IMR-90 (cell line): Measurements from ENCODE around the gene MATK. TPM values are rescaled to one million over a fixed set of nuclear protein-coding genes. Genes with fewer than 3 reads are reported as not detected.

Source experiments
- ATAC-seq: fragments of 200-7000 bp; cut with Tn5 transposase; 2 replicates; pipeline ENCODE4 v1.9.1; 2020; ENCODE audit warnings: low read depth, mild to moderate bottlenecking, moderate library complexity
- BruUV-seq: library from RNA; stranded (reverse); fragments of 400-500 nt; replicated peaks from 2 replicates; lab custom pipeline; 2021; lab: Mats Ljungman, UMichigan
- CTCF ChIA-PET: fragments of 300-600 bp; formaldehyde crosslinking; extraction: SDS; loops from one replicate; lab custom pipeline; 2021; ENCODE audit warnings: antibody characterized with exemption; lab: Yijun Ruan, JAX
- POLR2A ChIA-PET: fragments of 300-600 bp; sonication (Branson Sonifier 250); formaldehyde crosslinking; loops from one replicate; lab custom pipeline; 2022; ENCODE audit warnings: antibody characterized with exemption; ENCODE audit not compliant: unreplicated experiment; lab: Charles Lee
- DNase-seq: peaks from one replicate; pipeline ENCODE4 v3.0.0; 2013
- H2AFZ ChIP-seq: replicated peaks from 2 replicates; pipeline ENCODE3; 2013; ENCODE audit warnings: low read length, mild to moderate bottlenecking; ENCODE audit not compliant: poor library complexity
- H2AK5ac ChIP-seq: 2 replicates; pipeline ENCODE4 v1.6.1; 2013; ENCODE audit warnings: low read depth, low read length, inconsistent platforms
- H2AK9ac ChIP-seq: replicated peaks from 2 replicates; pipeline ENCODE3; 2013; ENCODE audit warnings: mild to moderate bottlenecking, low read depth, low read length, moderate library complexity; ENCODE audit not compliant: poor library complexity
- H2BK120ac ChIP-seq: 2 replicates; pipeline ENCODE4 v1.6.1; 2013; ENCODE audit warnings: low read depth, low read length, inconsistent platforms
- H2BK15ac ChIP-seq: 3 replicates; pipeline ENCODE4 v1.6.1; 2013; ENCODE audit warnings: low read depth, low read length, inconsistent platforms
- H2BK20ac ChIP-seq: 2 replicates; pipeline ENCODE4 v1.6.1; 2013; ENCODE audit warnings: low read depth, mild to moderate bottlenecking, inconsistent platforms, low read length, moderate library complexity
- H2BK5ac ChIP-seq: 2 replicates; pipeline ENCODE4 v1.6.1; 2013; ENCODE audit warnings: mild to moderate bottlenecking, low read depth, low read length, inconsistent platforms; ENCODE audit not compliant: poor library complexity, severe bottlenecking
- H3K14ac ChIP-seq: replicated peaks from 2 replicates; pipeline ENCODE4 v1.6.1; 2013; ENCODE audit warnings: low read depth, low read length, inconsistent platforms
- H3K18ac ChIP-seq: 2 replicates; pipeline ENCODE4 v1.6.1; 2013; ENCODE audit warnings: low read depth, low read length, control low read depth
- H3K23ac ChIP-seq: 2 replicates; pipeline ENCODE4 v1.6.1; 2013; ENCODE audit warnings: low read depth, low read length, inconsistent platforms
- H3K27ac ChIP-seq: 2 replicates; pipeline ENCODE4 v1.5.1; 2013; ENCODE audit warnings: mild to moderate bottlenecking, control low read depth, low read length; ENCODE audit not compliant: insufficient read depth
- H3K27me3 ChIP-seq: 2 replicates; pipeline ENCODE4 v1.6.1; 2013; ENCODE audit warnings: low read length; ENCODE audit not compliant: control insufficient read depth, insufficient read depth
- H3K36me3 ChIP-seq: 2 replicates; pipeline ENCODE4 v1.6.1; 2013; ENCODE audit warnings: low read length, mixed read lengths; ENCODE audit not compliant: control insufficient read depth, insufficient read depth
- H3K4ac ChIP-seq: 2 replicates; pipeline ENCODE4 v1.6.1; 2013; ENCODE audit warnings: low read depth, low read length, inconsistent platforms
- H3K4me1 ChIP-seq: 2 replicates; pipeline ENCODE4 v1.6.1; 2013; ENCODE audit warnings: low read length, mixed read lengths; ENCODE audit not compliant: control insufficient read depth, insufficient read depth
- H3K4me2 ChIP-seq: 2 replicates; pipeline ENCODE4 v1.6.1; 2013; ENCODE audit warnings: low read depth, mild to moderate bottlenecking, control low read depth, low read length, moderate library complexity
- H3K4me3 ChIP-seq: 2 replicates; pipeline ENCODE4 v1.5.1; 2013; ENCODE audit warnings: low read depth, mild to moderate bottlenecking, control low read depth, low read length, moderate library complexity; ENCODE audit not compliant: insufficient read depth
- H3K56ac ChIP-seq: 2 replicates; pipeline ENCODE4 v1.6.1; 2013; ENCODE audit warnings: low read length, inconsistent platforms; ENCODE audit not compliant: insufficient read depth; ENCODE audit errors: extremely low read depth
- H3K79me1 ChIP-seq, 2 experiments: 2 replicates each; pipeline ENCODE4 v1.6.1; 2013; ENCODE audit warnings: low read length in 2 of 2, inconsistent platforms in 1 of 2, low read depth in 1 of 2
- H3K9ac ChIP-seq: 2 replicates; pipeline ENCODE4 v1.6.1; 2013; ENCODE audit warnings: low read depth, low read length, control low read depth
- H3K9me1 ChIP-seq: 2 replicates; pipeline ENCODE4 v1.6.1; 2013; ENCODE audit warnings: low read length, inconsistent platforms; ENCODE audit not compliant: insufficient read depth
- H3K9me3 ChIP-seq: 2 replicates; pipeline ENCODE4 v1.6.1; 2013; ENCODE audit warnings: low read length; ENCODE audit not compliant: control insufficient read depth, insufficient read depth
- H4K20me1 ChIP-seq: 2 replicates; pipeline ENCODE4 v1.6.1; 2013; ENCODE audit warnings: low read length, inconsistent platforms; ENCODE audit not compliant: insufficient read depth
- H4K5ac ChIP-seq: 2 replicates; pipeline ENCODE4 v1.6.1; 2013; ENCODE audit warnings: mild to moderate bottlenecking, low read depth, low read length, control low read depth
- H4K8ac ChIP-seq, 2 experiments: 2 replicates each; pipeline ENCODE4 v1.6.1; 2013; ENCODE audit warnings: low read depth in 2 of 2, low read length in 2 of 2, control low read depth in 1 of 2, inconsistent platforms in 1 of 2
- H4K91ac ChIP-seq: 2 replicates; pipeline ENCODE4 v1.6.1; 2013; ENCODE audit warnings: low read depth, low read length, inconsistent platforms; ENCODE audit not compliant: insufficient read depth
- BHLHE40 ChIP-seq: fragments of 150-350 bp; IDR thresholded peaks from 2 replicates; pipeline ENCODE4 v1.6.1; 2016; ENCODE audit warnings: mild to moderate bottlenecking, low read depth, low read length
- CEBPB ChIP-seq: IDR thresholded peaks from 2 replicates; pipeline ENCODE4 v1.6.1; 2012; ENCODE audit warnings: low read depth, low read length, improper control_type of control experiment
- CHD1 ChIP-seq: IDR thresholded peaks from 2 replicates; pipeline ENCODE4 v1.6.1; 2012; ENCODE audit warnings: low read depth, low read length, improper control_type of control experiment
- CTCF ChIP-seq: conservative IDR thresholded peaks from 2 replicates; pipeline ENCODE4 v1.5.1; 2012; ENCODE audit warnings: mild to moderate bottlenecking, low read depth, low read length, improper control_type of control experiment
- ELK1 ChIP-seq: fragments of 150-350 bp; IDR thresholded peaks from 2 replicates; pipeline ENCODE4 v1.6.1; 2016; ENCODE audit warnings: low read depth, mild to moderate bottlenecking, low read length, moderate library complexity, borderline replicate concordance
- FOS ChIP-seq: fragments of 150-350 bp; IDR thresholded peaks from 2 replicates; pipeline ENCODE4 v1.6.1; 2016; ENCODE audit warnings: low read depth, low read length
- MAFK ChIP-seq: IDR thresholded peaks from 2 replicates; pipeline ENCODE4 v1.6.1; 2012; ENCODE audit warnings: low read depth, low read length, improper control_type of control experiment
- MAZ ChIP-seq: IDR thresholded peaks from 2 replicates; pipeline ENCODE4 v1.6.1; 2012; ENCODE audit warnings: low read depth, mild to moderate bottlenecking, low read length, improper control_type of control experiment, moderate library complexity, borderline replicate concordance
- MXI1 ChIP-seq: IDR thresholded peaks from 2 replicates; pipeline ENCODE4 v1.6.1; 2012; ENCODE audit warnings: low read depth, mild to moderate bottlenecking, low read length, moderate library complexity, borderline replicate concordance
- NFE2L2 ChIP-seq: fragments of 150-350 bp; IDR thresholded peaks from 2 replicates; pipeline ENCODE4 v1.6.1; 2016; ENCODE audit warnings: low read depth, mild to moderate bottlenecking, low read length
- POLR2A ChIP-seq: IDR thresholded peaks from 2 replicates; pipeline ENCODE4 v1.6.1; 2012; ENCODE audit warnings: mild to moderate bottlenecking, low read depth, low read length
- RAD21 ChIP-seq: IDR thresholded peaks from 2 replicates; pipeline ENCODE4 v1.6.1; 2012; ENCODE audit warnings: low read length, improper control_type of control experiment
- RCOR1 ChIP-seq: IDR thresholded peaks from 2 replicates; pipeline ENCODE4 v1.6.1; 2012; ENCODE audit warnings: mild to moderate bottlenecking, low read length, improper control_type of control experiment; ENCODE audit not compliant: insufficient replicate concordance
- RFX5 ChIP-seq: IDR thresholded peaks from 2 replicates; pipeline ENCODE4 v1.8.0; 2012; ENCODE audit warnings: low read depth, mild to moderate bottlenecking, low read length, moderate library complexity
- SMC3 ChIP-seq: fragments of 150-350 bp; IDR thresholded peaks from 2 replicates; pipeline ENCODE4 v1.6.1; 2016; ENCODE audit warnings: low read depth, mild to moderate bottlenecking, antibody characterized with exemption, low read length, moderate library complexity
- USF2 ChIP-seq: fragments of 150-350 bp; IDR thresholded peaks from 2 replicates; pipeline ENCODE4 v1.6.1; 2017; ENCODE audit warnings: mild to moderate bottlenecking, antibody characterized with exemption, low read length, low read depth
- WGBS, 2 experiments: methylation state at CpG; one replicate each; pipeline versions ENCODE4 v1.1.5 to v1.1.7; 2013; ENCODE audit warnings: missing lambda C conversion rate in 2 of 2; ENCODE audit not compliant: insufficient read length in 1 of 2; ENCODE audit errors: extremely low coverage in 2 of 2; 5-methylcytosine and 5-hydroxymethylcytosine counted together
- dilution Hi-C: fragments of 300-500 bp; cut with HindIII; formaldehyde crosslinking; loops from one replicate; pipeline ENCODE4 v1.14.3; 2018; ENCODE audit warnings: low sequenced_read_pairs; ENCODE audit not compliant: unreplicated experiment
- in situ Hi-C: fragments of 300-500 bp; cut with MboI; formaldehyde crosslinking; loops from 3 replicates; pipeline ENCODE4 v1.14.3; 2019; ENCODE audit warnings: low sequenced_read_pairs, inconsistent platforms, mixed read lengths
- intact Hi-C: fragments of 100-400 bp; cut with micrococcal nuclease; formaldehyde crosslinking; loops from 2 replicates; pipeline ENCODE4 v1.10.0; 2022
- polyA plus RNA-seq, 3 experiments: library from polyadenylated mRNA; depleted of rRNA; stranded (reverse); fragments of >200 nt; gene quantifications; 2 replicates each; pipeline ENCODE4 v1.2.3, GENCODE V29; 2012; ENCODE audit warnings: low replicate concordance in 1 of 3
- total RNA-seq: library from RNA; depleted of rRNA; stranded (reverse); fragments of >200 nt; gene quantifications from 2 replicates; pipeline ENCODE4 v1.2.3, GENCODE V29; 2012

The MATK gene
- total and polyA plus RNA-seq, 2 of the 4 experiments (the other 2 are of a cell fraction), result not detected

- no peak for DNase-seq
- Histone ChIP-seq H2AFZ (no peak overlapping the region), H2AK9ac (no peak overlapping the region), H3K4me3 (no peak overlapping the region), H3K27me3 (0 out of 2 replicates have a peak, but pooled peaks cover 2% of the 10 kb centered on the region), H3K18ac (no peak overlapping the region), H3K9me1 (no peaks in the 10 kb centered on the region), H3K4me1 (no peaks in the 10 kb centered on the region), H3K14ac (no peak overlapping the region), H3K79me1 (peaks cover 5 to 9% of the 10 kb centered on the region in 2 experiments; a peak in 2 of 4 replicates), H3K23ac (no peak overlapping the region), H2BK5ac (no peak overlapping the region), H4K20me1 (no peaks in the 10 kb centered on the region), H3K4me2 (no peak overlapping the region), H2BK20ac (no peak overlapping the region), H4K91ac (no peak overlapping the region), H3K56ac (no peak overlapping the region), H2BK120ac (no peak overlapping the region), H3K27ac (no peak overlapping the region), H3K9me3 (no peaks in the 10 kb centered on the region), H2AK5ac (no peak overlapping the region), H4K5ac (no peak overlapping the region), H3K4ac (no peak overlapping the region), H3K36me3 (peaks cover 27% of the 10 kb centered on the region), H4K8ac (no peak overlapping the region), H3K9ac (no peak overlapping the region), H2BK15ac (no peak overlapping the region)
- dilution Hi-C loops (no loop called here), in situ Hi-C loops (no loop called here), intact Hi-C loops (no loop called here)
- ChIA-PET CTCF (no interaction called here), POLR2A (interaction anchor here (0.6 kb wide), 1 partner anchor 48 kb away, joined by 11 read pairs; no protein-coding TSS in a partner anchor)
- ATAC-seq, result no peak
- BruUV-seq, result no TSS peak
- 80% methylated on average over 5 of the region's 7 CpGs; no CpG with 5 or more reads in 1 of the 2 experiments for WGBS, 2 experiments
- TF ChIP-seq RAD21, result no peak
- TF ChIP-seq POLR2A, result no peak
- TF ChIP-seq MAZ, result no peak
- no peak for TF ChIP-seq MAFK
- no peak for TF ChIP-seq MXI1
- no peak for TF ChIP-seq CHD1
- no peak for TF ChIP-seq CTCF
- TF ChIP-seq RCOR1, result no peak
- TF ChIP-seq CEBPB, result no peak
- no peak for TF ChIP-seq BHLHE40
- TF ChIP-seq SMC3, result no peak
- no peak for TF ChIP-seq RFX5
- no peak for TF ChIP-seq FOS
- TF ChIP-seq ELK1, result no peak
- no peak for TF ChIP-seq NFE2L2
- no peak for TF ChIP-seq USF2
Measured at GRCh38 chr19:3768748-3769099, 17.5 kb downstream of the MATK start.
